ENCODE results near the gene IL26.
"Not testable (repeated sequence)": the region's sequence is repeated elsewhere in the genome, so short reads cannot be mapped to it uniquely, and the experiment has no call there.

Gene IL26

GRCh38 chr12:68190301-68190700 is 35.3 kb downstream of the IL26 start:
- no peak for DNase-seq

GRCh38 chr12:68189821-68190242 is 35.8 kb downstream of the IL26 start:
- peak; percentile 68 for DNase-seq

GRCh38 chr12:68185598-68185997 is 40.0 kb downstream of the IL26 start:
- DNase-seq = peak; percentile 60

- DNase-seq = peak; percentile 69
Measured at GRCh38 chr12:68180792-68181744, 44.5 kb downstream of the IL26 start.

- peak; percentile 12 for DNase-seq
Measured at GRCh38 chr12:68178774-68179439, 46.7 kb downstream of the IL26 start.

- no peak for DNase-seq
Measured at GRCh38 chr12:68178184-68178583, 47.4 kb downstream of the IL26 start.

GRCh38 chr12:68177562-68177961 is 48.0 kb downstream of the IL26 start:
- no peak for DNase-seq

- no peak for DNase-seq
Measured at GRCh38 chr12:68176257-68176656, 49.4 kb downstream of the IL26 start.

- DNase-seq = no peak
Measured at GRCh38 chr12:68175557-68176061, 50.0 kb downstream of the IL26 start.

- DNase-seq = not testable (repeated sequence)
Measured at GRCh38 chr12:68174761-68175160, 50.8 kb downstream of the IL26 start.

GRCh38 chr12:68173792-68174191 is 51.8 kb downstream of the IL26 start:
- DNase-seq = no peak

GRCh38 chr12:68170726-68171125 is 54.9 kb downstream of the IL26 start:
- DNase-seq = no peak

- DNase-seq = no peak
Measured at GRCh38 chr12:68169213-68169889, 56.3 kb downstream of the IL26 start.

GRCh38 chr12:68166317-68166831 is 59.2 kb downstream of the IL26 start:
- DNase-seq = no peak

- DNase-seq = no peak
Measured at GRCh38 chr12:68163560-68164081, 62.0 kb downstream of the IL26 start.

GRCh38 chr12:68162374-68162773 is 63.2 kb downstream of the IL26 start:
- no peak for DNase-seq

- no peak for DNase-seq
Measured at GRCh38 chr12:68159681-68160304, 65.8 kb downstream of the IL26 start, which contains the start of gene IFNG. TSS of gene IFNG (minus strand) at chr12:68159740. CDS start at chr12:68159615, 125 bp downstream.

GRCh38 chr12:68158432-68158831 is 67.2 kb downstream of the IL26 start:
- peak; percentile 75 for DNase-seq

- no peak for DNase-seq
Measured at GRCh38 chr12:68157380-68157779, 68.2 kb downstream of the IL26 start.

- no peak for DNase-seq
Measured at GRCh38 chr12:68156636-68157035, 69.0 kb downstream of the IL26 start.

- DNase-seq = no peak
Measured at GRCh38 chr12:68154779-68155178, 70.8 kb downstream of the IL26 start.

Measured in OCI-M1 (cell line).